Myocyte (in vitro differentiated cells): ENCODE results near the gene SLC4A3. TPM values are rescaled to one million over a fixed set of nuclear protein-coding genes. Genes with fewer than 3 reads are reported as not detected.
A peak's percentile ranks its signal among the peaks of the same experiment; 100 is the strongest.

Experiments
- DNase-seq: peaks from one replicate; pipeline ENCODE4 v3.0.0-alpha.2; 2012; ENCODE audit warnings: low read depth
- total RNA-seq: library from RNA; depleted of rRNA; stranded (reverse); fragments of >200 nt; gene quantifications from 2 replicates; pipeline ENCODE4 v1.2.3, GENCODE V29; 2014

SLC4A3 gene
- total RNA-seq, 1 donor from 2014 or later = 4.3 TPM

- DNase-seq = no peak
Measured at GRCh38 chr2:219632760-219633105, 5.3 kb downstream of the SLC4A3 start.

- DNase-seq = no peak
Measured at GRCh38 chr2:219633276-219634065, 6.0 kb downstream of the SLC4A3 start.

GRCh38 chr2:219634171-219634940 lies 6.9 kb downstream of the SLC4A3 start:
- no peak for DNase-seq

GRCh38 chr2:219634951-219635751 lies 7.7 kb downstream of the SLC4A3 start:
- DNase-seq = no peak

GRCh38 chr2:219636144-219636915 lies 8.9 kb downstream of the SLC4A3 start:
- no peak for DNase-seq

- no peak for DNase-seq
Measured at GRCh38 chr2:219636941-219637841, 9.8 kb downstream of the SLC4A3 start.

GRCh38 chr2:219637842-219638185 lies 10.4 kb downstream of the SLC4A3 start:
- DNase-seq = no peak

- DNase-seq = no peak
Measured at GRCh38 chr2:219638217-219638947, 11.0 kb downstream of the SLC4A3 start.

- peak; percentile 54 for DNase-seq
Measured at GRCh38 chr2:219638948-219639755, 11.7 kb downstream of the SLC4A3 start.

- no peak for DNase-seq
Measured at GRCh38 chr2:219641390-219642068, 14.1 kb downstream of the SLC4A3 start.

- DNase-seq = no peak
Measured at GRCh38 chr2:219642069-219642454, 14.6 kb downstream of the SLC4A3 start.

GRCh38 chr2:219642465-219643083 lies 15.1 kb downstream of the SLC4A3 start:
- peak; percentile 95 for DNase-seq

- DNase-seq = no peak
Measured at GRCh38 chr2:219643084-219643473, 15.6 kb downstream of the SLC4A3 start.

- DNase-seq = no peak
Measured at GRCh38 chr2:219643788-219644398, 16.5 kb downstream of the SLC4A3 start.

- DNase-seq = peak; percentile 68
Measured at GRCh38 chr2:219644801-219645480, 17.5 kb downstream of the SLC4A3 start.
